ENCODE measurements around the gene RNASET2.
A peak's percentile ranks its signal among the peaks of the same experiment; 100 is the strongest.
"Not testable (repeated sequence)": the region's sequence is repeated elsewhere in the genome, so short reads cannot be mapped to it uniquely, and the experiment has no call there.

Gene RNASET2

DNA sequence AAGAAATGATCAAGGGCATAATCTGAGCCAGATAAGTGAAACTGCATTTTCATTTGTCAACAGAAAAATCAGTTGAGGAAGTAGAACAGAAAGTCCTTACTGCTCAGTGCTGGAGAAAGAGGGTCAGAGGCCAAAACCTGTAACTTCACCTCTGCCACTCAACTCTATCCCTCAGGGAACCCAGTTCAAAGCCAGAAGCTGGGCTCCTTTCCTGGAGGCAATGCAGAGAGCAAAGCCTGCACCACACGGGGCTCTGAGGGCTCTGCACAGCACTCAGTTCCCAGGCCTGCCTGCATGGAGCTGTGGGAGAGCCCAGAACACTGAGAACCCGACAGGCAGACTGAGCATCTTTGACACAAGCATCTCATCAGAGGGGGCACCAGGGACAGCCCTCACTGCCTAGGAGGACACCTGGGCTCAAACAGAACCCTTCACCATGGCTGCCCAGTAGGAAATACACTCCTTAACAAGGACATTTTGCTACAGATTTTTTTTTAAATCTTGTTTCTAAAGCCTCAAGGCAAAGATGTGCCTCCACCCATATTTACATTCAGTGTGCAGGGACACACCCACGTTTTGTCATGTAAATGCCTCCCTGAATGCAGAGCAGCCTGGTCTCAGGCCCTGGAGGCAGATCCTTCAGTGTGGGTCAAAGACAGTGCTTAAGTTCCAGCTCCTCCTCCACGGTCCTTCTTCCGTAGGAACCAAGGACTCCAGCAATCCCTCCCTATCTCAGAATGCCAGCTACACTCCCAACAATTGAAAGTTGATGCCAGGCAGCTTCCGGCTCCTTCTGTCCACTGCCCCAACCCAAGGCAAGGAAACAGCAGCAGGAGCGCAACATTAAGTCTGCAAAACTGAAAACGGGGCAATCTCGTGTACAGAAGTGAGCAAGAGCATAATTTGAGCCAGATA is 6.6 kb downstream of the RNASET2 start:
- TF ChIP-seq CTCF (IDR thresholded peaks at IDR 0.05; ENCODE audit: low read depth, low read length): no peak
- DNase-seq (ENCODE audit: low read depth in 2 of 2): no peak
- H3K4me3 ChIP-seq (replicated peaks in 1 of 2; ENCODE audit: low read depth in 2 of 2, low read length in 2 of 2): no peak overlapping the region

DNA sequence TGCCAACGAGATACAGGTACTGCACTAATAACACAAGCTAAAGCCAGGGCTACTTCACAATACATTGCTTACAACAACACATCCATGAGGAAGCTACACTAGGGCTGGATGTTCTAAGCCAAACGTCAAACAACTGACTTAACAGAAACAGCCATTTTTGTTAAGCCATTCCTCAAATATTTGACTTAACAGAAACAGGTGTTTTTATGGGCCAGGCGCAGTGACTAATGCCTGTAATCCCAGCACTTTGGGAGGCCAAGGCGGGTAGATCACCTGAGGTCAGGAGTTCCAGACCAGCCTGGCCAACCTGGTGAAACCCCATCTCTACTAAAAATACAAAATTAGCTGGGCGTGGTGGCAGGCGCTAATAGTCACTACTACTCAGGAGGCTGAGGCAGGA is 7.6 kb downstream of the RNASET2 start:
- DNase-seq (ENCODE audit: low read depth in 2 of 2); H3K4me3 ChIP-seq (replicated peaks in 1 of 2; ENCODE audit: low read depth in 2 of 2, low read length in 2 of 2): not testable (repeated sequence)

- DNase-seq (ENCODE audit: low read depth in 2 of 2): no peak
- TF ChIP-seq CTCF (IDR thresholded peaks at IDR 0.05; ENCODE audit: low read depth, low read length): no peak
- no peak overlapping the region for H3K4me3 ChIP-seq (replicated peaks in 1 of 2; ENCODE audit: low read depth in 2 of 2, low read length in 2 of 2)
Observed at GRCh38 chr6:166947251-166947650, 9.1 kb downstream of the RNASET2 start.

DNA sequence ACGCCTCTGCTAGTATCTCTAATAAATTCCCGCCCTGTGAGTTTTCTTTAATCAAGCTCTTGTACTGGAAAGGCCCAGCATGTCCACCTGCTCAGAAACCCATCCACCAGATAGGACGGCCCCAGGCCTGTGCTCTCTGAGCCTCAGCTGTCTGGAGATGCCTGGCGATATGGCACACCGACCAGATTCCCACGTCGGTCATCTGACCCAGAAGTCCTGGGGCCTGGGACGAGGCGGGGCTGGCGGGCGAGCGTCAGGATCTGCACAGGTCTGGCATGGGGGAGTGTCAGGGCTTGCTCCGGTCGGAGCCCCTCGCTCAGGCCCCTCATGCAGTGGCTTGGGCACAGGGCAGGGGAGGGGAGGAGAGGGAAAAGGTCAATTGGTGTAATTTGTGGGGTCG is 10.2 kb downstream of the RNASET2 start:
- no peak for DNase-seq (ENCODE audit: low read depth in 2 of 2)
- H3K4me3 ChIP-seq (replicated peaks in 1 of 2; ENCODE audit: low read depth in 2 of 2, low read length in 2 of 2): no peak overlapping the region
- no peak for TF ChIP-seq CTCF (IDR thresholded peaks at IDR 0.05; ENCODE audit: low read depth, low read length)

- TF ChIP-seq CTCF (IDR thresholded peaks at IDR 0.05; ENCODE audit: low read depth, low read length): no peak
- DNase-seq (ENCODE audit: low read depth in 2 of 2): no peak
- H3K4me3 ChIP-seq (replicated peaks in 1 of 2; ENCODE audit: low read depth in 2 of 2, low read length in 2 of 2): no peak overlapping the region
Observed at GRCh38 chr6:166944666-166945256, 11.6 kb downstream of the RNASET2 start.

- DNase-seq (ENCODE audit: low read depth in 2 of 2): peak in 1 of 2 donors; percentile 73
- H3K4me3 ChIP-seq (replicated peaks in 1 of 2; ENCODE audit: low read depth in 2 of 2, low read length in 2 of 2): no peak overlapping the region
- no peak for TF ChIP-seq CTCF (IDR thresholded peaks at IDR 0.05; ENCODE audit: low read depth, low read length)
Observed at GRCh38 chr6:166942393-166943168, 13.8 kb downstream of the RNASET2 start.

DNA sequence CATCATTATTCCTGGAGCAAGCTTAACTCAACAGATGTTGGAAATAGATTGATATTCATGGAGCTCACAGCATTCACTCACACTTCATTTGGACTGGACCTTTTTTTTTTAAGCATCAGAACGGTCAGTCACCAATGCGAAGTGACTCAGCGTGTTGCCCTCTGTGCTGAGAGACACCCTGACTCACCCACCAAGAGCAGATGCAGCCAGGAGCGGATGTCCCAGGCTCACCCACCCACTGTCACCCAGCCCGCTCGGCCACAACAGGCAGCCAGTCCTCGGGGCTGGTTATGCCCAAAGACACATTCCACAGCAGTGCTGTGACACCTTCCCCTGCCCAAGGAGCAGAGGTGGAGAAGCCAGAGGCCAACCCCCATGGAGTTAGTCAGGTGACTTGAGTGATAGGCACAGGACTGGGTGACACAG is 15.7 kb downstream of the RNASET2 start:
- H3K4me3 ChIP-seq (replicated peaks in 1 of 2; ENCODE audit: low read depth in 2 of 2, low read length in 2 of 2): no peak overlapping the region
- TF ChIP-seq CTCF (IDR thresholded peaks at IDR 0.05; ENCODE audit: low read depth, low read length): no peak
- peak in 1 of 2 donors; percentile 57 for DNase-seq (ENCODE audit: low read depth in 2 of 2)
